CD4-positive, alpha-beta T cell treated with Interleukin-6 at 100 ng/mL for 8 hours (primary cell): ENCODE results near the gene ASCL3.
"Not testable (repeated sequence)": the region's sequence is repeated elsewhere in the genome, so short reads cannot be mapped to it uniquely, and the experiment has no call there.

Source experiments
- DNase-seq: peaks from one replicate; pipeline ENCODE4 v3.0.0-alpha.2; 2020; ENCODE audit warnings: mixed read lengths, low spot score

The ASCL3 gene, protein sequence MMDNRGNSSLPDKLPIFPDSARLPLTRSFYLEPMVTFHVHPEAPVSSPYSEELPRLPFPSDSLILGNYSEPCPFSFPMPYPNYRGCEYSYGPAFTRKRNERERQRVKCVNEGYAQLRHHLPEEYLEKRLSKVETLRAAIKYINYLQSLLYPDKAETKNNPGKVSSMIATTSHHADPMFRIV

DNA sequence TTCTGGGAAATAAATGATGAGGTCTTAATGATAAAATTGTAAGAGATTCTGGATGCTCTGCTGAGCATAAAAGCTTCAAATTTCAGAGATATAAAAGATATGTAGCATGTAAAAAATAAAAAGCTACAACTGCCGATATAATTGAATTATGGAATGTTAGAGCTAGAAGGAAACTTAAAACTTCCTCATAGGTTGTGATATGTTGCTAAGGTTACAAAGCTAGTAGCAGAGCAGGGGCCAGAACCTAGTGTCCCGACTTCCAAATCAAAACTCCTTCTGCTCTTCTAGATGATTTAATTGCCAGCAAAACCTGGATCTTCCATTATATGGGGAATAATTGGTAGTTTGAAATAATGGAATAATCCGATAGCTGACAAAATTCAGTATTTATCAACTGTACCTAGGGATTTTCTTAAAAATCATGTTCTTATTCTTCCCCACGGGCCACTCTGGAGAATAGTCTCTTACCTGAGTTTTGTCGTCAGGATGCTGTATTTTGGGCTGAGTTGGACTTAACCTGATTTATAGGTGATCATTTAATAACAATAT, at the start of gene ASCL3:
Gene ASCL3, minus strand, starts transcription at position 499 of the 549 bp plus-strand sequence. CDS start 4,855 bp downstream, outside the sequence.
- no peak for DNase-seq

DNA sequence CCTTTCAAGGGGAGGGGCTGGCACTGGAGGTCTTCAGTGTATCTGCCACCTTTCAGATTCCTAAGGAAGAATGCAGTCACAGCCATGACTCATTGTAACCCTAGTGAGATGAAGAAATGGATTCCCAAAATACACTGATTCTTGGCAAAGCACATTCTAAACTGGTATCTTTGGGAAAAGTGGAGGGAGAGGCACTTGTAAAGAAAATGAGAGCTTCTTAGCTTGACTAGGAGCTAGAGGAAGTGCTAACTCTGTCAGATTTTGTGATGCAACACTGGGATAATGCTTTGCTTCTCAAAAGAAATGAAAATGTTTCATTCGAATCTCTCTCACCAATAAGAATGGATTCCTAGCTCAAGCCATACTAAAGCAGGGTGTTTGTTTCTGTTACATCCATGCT, 46.6 kb upstream of the ASCL3 start:
- no peak for DNase-seq

DNA sequence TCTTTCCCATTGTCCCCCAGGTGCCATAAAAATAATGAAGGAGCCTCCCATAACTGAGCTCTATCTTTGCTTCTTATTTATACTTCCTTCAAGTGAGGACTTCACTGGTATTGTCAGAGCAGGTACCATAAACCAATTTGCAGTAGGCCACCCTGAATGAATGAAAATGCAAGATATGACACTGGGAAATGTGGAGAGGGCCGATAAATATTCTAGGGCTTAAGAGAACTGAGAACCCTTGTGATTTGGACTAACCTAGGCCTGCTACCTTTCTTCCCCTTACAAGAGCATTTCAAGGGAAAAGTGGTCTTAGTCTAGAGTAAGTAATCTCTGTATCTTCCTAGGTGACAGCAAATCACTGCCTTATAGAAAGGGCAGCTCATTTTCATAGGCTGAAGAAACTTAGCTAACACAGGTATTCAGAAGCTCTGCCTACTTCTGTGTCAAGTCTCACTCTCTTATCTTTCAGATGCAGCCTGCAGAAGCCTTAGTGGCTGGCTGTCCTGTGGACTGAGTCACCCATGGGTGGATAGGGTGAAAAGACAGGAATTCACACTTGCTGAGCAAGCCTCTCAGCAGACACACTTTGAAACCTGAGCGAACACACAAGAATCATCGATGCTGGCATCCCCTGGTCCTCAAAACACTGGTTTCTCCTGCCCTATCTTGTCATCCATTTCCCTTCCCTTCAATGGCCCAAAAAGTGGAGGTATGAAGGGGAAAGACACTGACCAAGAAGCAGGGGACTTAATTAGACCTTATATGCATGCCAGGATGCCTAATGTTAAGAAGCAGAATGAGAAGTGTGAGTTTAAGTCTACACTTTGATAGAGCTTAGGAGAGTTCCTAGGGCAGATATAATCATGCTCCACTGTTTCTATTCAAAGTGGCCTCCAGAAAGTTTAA, 45.8 kb upstream of the ASCL3 start:
- DNase-seq: no peak

DNA sequence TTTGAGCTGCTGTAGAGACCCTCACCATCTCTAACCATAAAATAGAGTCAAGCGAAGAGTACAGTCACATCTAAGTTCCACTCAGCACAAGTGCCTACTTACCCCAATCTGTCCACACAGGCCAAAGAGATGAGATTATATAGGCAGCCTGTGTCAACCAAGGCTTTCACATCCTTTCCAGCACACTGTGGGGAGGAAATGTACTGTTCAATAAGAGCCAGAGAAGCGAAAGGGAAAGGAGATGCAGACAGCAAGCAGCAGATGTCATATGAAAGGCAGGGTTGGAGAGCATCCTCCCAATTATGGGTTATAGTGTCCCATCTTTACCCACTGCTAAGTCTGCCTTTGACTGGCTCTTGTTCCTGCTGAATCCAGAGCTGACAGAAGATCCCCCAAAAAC, 44.6 kb upstream of the ASCL3 start:
- no peak for DNase-seq

DNA sequence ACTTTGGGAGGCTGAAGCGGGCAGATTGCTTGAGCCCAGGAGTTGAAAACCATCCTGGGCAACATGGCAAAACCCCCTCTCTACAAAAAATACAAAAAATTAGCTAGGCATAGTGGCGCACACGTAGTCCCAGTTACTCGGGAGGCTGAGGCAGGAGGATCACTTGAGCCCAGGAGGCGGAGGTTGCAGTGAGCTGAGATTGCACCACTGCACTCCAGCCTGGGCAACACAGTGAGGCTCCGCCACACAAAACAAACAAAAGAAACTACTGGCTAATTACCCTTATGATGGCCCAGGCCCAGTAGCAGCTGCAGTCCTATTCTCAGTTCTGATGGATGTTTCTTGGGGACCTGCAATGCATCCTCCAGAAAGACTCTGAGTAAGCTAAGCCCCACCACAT, 44.0 kb upstream of the ASCL3 start:
- DNase-seq: not testable (repeated sequence)

DNA sequence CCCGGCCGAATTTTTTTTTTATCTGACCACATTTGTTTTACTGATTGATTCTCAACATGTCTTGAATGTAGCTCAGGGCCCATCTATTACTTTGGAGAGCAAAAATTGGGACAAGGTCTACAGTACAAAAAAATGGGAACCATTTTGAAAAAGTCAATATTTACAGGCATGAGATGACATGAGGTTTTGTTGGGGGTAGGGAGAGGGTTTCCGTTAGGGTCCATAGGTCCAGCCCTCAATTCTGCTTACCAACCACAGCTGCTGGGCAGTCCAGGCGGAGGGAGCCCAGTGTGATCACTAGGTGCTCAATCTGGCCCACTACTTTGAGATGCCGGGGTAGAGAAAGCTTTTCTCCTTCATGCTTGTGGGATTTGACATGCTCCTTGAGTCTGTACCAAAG, 42.6 kb upstream of the ASCL3 start:
- DNase-seq: no peak

DNA sequence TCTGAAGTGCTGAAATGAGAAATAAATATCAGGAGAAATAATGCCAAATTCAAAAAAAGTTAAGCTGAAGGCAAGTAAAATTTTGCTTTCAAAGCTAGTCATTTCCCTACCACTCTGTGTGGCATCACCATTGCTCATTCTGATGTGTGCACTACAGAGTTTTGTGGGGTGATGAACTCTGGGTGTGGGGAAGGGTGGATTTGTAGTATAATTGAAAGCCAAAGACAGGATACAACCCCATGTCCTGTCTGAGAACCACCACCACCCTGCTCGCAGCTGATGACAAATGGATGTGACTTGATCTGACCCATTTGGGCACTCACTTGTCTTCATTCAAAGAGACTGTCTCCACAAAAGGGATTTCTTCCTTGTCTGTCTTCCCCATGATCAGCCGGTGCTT, 40.7 kb upstream of the ASCL3 start:
- no peak for DNase-seq

DNA sequence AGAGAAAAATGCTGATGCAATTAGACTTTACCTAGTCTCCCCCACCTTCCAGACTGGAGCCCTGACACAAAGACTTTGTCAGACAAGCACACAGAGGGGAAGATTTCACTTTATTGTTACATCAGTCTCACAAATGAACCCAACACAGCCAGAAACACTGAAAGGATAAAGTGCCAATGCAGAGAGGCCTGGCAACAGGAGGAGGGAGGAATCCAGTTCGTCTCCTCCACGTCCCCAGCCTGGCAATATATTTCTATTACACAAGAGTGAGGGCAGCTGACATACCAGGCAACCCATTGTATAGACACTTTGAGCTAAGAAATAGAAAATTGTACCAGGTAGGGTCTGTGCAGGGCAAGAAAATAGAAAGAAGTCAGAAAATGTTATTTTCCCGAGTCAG, 37.7 kb upstream of the ASCL3 start:
- no peak for DNase-seq

DNA sequence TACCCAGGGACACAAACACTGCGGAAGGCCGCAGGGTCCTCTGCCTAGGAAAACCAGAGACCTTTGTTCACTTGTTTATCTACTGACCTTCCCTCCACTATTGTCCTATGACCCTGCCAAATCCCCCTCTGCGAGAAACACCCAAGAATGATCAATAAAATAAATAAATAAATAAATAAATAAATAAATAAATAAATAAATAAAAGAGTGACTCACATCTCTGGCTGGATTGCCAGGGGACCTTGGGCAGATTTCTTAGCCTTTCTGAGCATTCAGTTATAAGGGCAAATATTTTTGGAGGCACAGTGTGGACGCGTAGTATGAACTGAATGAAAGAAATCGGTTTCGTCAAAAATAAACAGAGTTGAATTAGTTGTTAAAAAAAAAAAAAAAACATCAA, 36.5 kb upstream of the ASCL3 start:
- DNase-seq: not testable (repeated sequence)

DNA sequence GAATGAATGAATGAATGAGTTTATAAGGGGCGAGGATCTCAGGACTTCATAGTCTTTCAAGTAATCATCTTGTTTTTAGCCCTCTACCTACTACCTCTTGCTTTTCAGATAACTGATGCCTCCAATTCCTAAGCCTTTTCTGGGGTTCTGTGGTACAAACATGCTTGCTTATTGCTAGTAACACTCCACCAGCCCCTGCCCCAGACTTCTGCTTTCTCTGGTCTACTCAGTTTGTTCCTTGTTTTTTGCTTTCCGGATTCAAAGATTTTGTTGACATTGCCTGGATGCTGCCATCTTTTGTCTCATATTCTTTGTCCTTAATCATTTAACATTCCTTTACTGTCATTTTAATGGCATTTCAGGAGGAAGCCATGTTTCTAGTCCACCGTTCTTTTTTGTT, 30.3 kb upstream of the ASCL3 start:
- DNase-seq: no peak

DNA sequence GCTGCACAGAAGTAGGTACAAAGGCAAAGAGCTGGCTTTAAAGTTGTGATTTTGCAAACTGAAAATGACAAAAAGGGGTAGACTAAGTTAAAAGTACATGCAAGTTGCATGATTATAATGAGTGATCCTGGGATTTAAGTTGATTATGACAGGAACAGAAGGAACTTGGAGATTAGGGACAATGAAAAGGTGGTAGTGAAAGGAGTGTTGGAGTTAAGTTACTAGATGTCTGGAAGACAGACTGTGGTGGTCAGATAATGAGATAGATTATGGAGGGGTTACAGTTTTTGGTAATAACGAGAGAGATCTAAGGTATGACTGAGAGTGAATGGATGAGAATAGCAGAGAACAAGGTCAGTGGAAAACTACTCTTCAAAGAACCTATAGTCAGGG, 29.1 kb upstream of the ASCL3 start:
- DNase-seq: no peak

DNA sequence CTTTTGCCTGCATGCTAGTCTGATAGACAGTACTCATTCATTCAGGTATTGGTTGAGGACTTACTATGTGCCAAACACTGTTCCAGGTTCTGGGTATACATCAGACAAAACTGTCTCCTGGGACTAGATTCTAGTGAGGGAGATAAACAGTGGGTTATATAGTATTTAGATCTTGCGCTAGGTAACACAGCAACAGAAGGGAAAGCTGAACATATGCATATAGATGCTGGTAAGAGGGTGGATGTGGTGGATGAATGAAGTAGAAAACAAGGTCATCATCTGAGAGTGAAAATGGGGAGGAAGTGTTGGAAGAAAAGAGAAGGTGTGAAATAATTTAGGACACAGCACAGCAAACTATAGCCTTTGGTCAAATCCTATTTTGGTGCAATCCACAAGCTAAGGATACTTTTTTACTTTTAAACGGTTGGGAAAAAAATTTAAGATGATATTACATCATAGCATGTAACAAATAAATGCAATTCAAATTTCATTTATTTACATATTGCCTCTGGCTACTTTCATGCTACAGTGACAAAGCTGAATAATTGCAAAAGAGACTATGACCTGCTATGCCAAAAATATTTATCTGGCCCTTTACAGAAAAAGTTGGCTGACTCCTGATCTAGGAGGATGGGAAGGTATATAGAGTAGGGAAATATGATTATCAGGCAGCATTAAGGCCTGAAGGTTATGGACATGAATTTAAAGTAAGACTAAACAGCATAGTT, 28.5 kb upstream of the ASCL3 start:
- DNase-seq: no peak

DNA sequence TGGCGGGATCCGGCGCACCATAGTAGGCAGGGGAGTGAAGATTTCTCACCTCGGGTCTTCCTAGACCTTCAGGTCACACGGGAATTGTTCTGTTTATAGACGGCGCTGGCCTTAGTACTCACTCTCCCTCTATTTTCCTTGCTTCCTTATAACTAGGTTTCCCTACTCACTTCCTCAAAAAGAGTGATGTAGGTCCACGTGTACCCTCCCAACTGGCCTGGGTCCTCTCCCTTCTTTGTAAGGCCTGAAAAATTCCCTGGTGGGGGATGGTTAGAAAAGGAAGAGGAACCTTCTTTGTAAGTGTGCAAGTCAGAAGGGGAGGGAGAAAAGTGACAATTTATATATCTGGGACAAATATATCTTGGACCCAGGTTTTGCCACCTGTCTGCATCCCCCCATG, 24.4 kb upstream of the ASCL3 start:
- DNase-seq: no peak

DNA sequence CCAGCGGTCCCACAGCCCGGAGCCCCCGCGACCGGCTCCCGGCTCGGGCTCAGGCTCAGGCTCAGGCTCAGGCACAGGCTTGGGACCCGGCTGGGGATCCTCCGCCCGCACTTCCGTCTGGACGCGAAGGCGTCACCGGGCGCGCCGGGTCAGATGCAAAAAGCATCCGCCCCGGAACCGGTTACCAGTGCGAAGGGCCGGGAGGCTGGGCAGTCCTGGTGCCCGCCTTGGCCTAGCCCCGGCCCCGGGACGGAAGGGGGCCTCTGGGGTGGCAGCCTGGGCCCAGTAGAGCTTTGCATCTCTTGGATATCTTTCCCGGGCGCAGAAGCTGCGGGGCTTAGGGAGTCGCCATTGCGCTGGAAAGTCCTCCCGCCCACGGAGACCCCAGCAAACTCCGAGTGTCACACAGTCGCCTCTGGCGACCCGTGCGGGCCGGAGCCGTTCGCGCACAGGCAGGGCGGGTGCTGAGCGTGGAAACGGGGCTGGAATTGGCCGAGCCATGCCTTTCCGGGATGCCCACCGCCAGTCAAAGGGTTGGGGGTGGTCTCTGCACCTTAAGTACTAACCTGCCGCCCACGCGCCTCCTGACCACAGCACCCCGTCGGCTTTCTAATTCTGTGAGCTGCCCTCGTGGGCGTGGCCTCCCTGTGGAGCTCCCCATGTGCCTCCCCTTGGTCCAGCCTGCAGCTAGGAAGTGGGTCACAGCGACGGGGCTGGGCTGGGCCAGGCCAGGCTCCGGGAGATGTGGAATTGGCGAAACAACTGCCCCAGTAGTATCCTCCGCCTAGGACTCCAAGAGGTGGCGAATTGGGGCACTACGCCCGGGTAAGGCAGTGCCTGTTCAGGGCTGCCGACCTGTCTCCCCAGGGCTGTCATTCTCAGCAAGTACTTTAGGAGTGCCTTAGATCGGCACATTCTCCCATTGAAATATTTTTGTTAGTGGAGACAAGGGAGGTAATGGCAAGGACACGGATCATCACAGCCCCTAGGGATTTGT, 21.8 kb upstream of the ASCL3 start, which contains the start of gene TMEM9B:
Gene TMEM9B, minus strand, starts transcription at position 119 of the 997 bp plus-strand sequence. CDS start 129 bp downstream, outside the sequence.
- peak; percentile 74 for DNase-seq

DNA sequence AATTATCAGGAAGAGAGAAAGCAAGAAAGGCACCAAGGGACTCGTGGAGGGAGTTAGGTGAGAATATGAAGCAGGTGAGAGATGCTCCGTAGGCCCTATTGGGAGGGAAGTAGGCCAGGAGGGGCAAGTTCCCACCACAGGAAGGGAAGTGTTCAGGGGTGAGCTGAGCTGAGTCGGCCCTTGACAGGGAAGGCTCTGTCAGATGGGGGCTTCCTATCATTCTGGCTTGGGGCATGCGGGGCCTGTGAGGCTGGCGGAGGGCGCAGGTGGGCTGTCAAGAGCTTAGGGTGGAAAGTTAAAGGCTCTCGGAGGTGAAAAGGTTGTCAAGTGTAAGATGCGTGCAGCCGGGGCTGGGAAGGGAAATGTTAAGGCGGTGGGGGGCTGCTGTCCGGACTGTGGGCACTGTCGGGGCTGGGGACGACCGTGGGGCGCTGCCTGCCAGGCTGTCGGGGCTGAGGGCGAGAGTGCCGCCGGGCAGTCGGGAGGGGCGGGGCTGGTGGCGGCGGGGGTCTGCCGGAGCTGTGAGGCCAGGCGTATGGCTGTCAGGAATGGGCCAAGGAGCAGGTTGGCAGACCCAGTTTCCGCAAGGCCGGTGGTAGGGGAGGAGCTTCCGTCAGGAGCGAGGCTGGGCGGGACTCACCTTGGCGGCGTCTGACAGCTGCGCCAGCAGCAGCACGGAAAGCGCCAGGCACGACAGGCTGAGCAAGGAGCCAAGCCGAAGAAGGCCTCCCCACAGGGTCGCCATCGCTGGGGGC, 20.9 kb upstream of the ASCL3 start:
- peak; percentile 71 for DNase-seq

DNA sequence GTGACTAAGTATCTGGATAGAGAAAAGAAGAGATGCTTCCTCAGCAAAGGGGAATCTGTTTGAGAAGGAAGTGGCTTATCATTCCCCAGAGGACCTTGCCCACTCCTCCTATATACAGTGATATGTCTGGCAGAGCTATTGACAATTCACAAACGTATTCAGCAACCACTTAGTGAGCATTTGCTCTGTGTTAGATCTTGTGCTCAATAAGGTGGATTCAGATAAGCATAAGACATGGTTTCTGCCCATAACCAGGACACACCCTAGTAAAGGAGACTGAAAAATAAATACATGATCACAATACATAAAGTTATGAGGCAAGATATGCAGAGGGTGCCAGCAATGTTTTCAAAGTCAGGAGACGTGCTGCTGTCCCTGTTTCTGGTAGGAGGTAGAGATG, 20.0 kb upstream of the ASCL3 start:
- DNase-seq: no peak

DNA sequence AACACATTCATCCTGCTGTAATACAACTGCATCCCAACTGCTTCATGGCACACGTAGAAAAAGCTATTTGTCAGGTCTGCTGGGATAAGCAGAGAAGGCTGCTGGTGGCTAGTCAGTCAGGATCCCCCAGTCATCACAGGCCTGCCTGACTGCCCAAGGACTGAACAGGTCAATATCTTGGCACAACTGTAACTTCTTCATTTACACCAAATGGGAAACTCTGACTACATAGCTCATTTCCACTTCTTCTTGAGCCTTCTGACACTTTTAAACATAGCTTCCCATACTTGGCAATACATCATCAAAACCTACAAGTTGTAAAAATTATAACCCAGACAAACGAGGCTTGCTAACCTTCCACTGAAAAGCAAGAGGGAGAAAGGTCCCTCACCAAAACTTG, 18.6 kb upstream of the ASCL3 start:
- DNase-seq: no peak

DNA sequence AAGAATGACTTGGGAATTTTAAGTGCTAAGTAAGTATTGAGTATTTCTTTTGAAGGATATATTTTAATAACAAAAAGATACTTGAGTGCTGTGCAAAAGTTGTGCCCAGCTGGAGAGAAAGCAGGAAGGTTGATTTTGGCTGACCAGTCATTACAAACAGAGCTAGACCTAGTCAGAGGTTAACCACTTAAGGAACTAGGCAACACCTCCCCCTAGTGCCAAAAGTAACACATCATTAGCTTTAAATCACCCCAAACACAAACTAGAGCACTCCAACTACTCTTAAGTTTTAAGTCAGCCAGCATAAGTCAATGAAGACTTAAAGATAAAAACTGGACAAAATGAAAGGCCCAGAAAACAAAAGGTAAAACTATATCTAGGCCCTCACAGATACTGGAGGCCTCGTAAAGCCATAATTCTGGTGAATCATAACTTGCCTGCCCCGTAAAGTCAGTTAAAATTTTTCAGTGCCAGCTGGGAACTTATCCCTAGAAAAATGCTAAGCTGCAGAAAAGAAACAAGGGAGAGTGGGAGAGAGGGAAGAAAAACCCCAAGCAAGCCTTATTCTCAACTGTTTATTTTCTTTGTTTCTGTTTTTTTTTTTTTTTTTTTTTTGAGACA, 16.8 kb upstream of the ASCL3 start:
- DNase-seq: peak; percentile 28

DNA sequence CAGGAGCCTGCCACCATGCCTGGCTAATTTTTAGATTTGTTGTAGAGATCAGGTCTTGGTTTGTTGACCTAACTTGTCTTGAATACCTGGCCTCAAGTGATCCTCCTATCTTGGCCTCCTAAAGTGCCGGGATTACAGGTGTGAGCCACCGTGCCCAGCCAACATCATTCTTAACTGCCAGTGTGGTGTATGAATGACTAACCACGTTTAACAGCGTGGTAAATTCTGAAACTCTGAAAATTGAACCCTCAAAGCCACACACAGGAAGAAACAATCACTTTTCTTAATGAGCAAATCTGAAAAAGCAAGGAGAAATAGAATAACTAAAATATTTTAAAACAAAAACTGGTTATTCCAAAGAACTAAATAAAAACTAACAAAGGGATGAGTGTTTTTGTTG, 14.0 kb upstream of the ASCL3 start:
- no peak for DNase-seq

DNA sequence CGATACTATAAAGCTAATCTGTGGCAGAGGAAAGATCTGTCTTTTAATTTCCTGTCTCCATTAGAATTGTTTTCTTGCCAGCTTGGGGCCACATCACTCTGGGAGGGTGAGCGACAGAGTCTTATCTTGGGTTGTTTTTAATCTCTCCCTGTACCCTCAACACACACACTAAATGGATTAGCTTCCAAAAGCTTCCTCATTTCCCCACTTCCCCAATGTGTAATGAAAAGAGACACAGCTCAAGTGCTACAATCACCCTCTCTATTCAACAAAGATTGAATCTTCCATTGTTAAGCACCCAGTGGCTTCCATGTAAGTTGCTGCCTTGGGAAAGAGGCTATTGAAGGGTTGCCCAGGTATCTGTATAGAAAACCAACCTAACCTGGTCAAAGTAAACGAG, 6.1 kb upstream of the ASCL3 start:
- no peak for DNase-seq
